SU-DHL-6 (cell line): ENCODE measurements around the gene ACD.
A peak's percentile ranks its signal among the peaks of the same experiment; 100 is the strongest.

Experiments used
- H2AFZ ChIP-seq: fragments of 200-600 bp; sonication (generic); 2 replicates; pipeline ENCODE4 v1.6.1; 2014; ENCODE audit warnings: low read depth, mild to moderate bottlenecking, moderate library complexity, mixed read lengths, antibody characterized with exemption, low read length; ENCODE audit not compliant: severe bottlenecking
- H3F3A ChIP-seq: fragments of 200-600 bp; shearing (Covaris generic); 2 replicates; pipeline ENCODE4 v1.6.0; 2016; ENCODE audit warnings: antibody characterized with exemption, mild to moderate bottlenecking; ENCODE audit not compliant: insufficient read depth
- H3K27ac ChIP-seq: fragments of 200-600 bp; sonication (generic); 2 replicates; pipeline ENCODE4 v1.5.1; 2016; ENCODE audit warnings: low read depth, mild to moderate bottlenecking, low read length, moderate library complexity, mixed read lengths
- H3K27me3 ChIP-seq: fragments of 200-600 bp; sonication (generic), shearing (Covaris generic); 2 replicates; pipeline ENCODE4 v1.6.0; 2014; ENCODE audit warnings: mild to moderate bottlenecking, low read length
- H3K36me3 ChIP-seq: fragments of 200-600 bp; sonication (generic); 2 replicates; pipeline ENCODE4 v1.6.1; 2014; ENCODE audit warnings: mild to moderate bottlenecking, low read length, mixed read lengths
- H3K4me2 ChIP-seq: fragments of 300-600, 200-600 bp; shearing (Covaris generic), sonication (generic); 2 replicates; pipeline ENCODE4 v1.6.0; 2014; ENCODE audit warnings: low read length, low read depth, mild to moderate bottlenecking; ENCODE audit not compliant: poor library complexity, severe bottlenecking
- H3K4me3 ChIP-seq: fragments of 200-600 bp; sonication (generic); 2 replicates; pipeline ENCODE4 v1.5.1; 2014; ENCODE audit warnings: antibody characterized with exemption, low read length, mild to moderate bottlenecking, mixed read lengths; ENCODE audit not compliant: insufficient read depth, poor library complexity, severe bottlenecking
- H3K79me2 ChIP-seq: fragments of 200-600 bp; sonication (generic); 2 replicates; pipeline ENCODE4 v1.6.1; 2014; ENCODE audit warnings: mild to moderate bottlenecking, low read length, moderate library complexity; ENCODE audit not compliant: insufficient read depth
- H3K9ac ChIP-seq: fragments of 200-600 bp; sonication (generic); 2 replicates; pipeline ENCODE4 v1.7.0; 2014; ENCODE audit warnings: mild to moderate bottlenecking, low read length
- H3K9me2 ChIP-seq: fragments of 200-600 bp; sonication (generic); replicated peaks from 2 replicates; pipeline ENCODE4 v1.6.1; 2014; ENCODE audit warnings: low read length; ENCODE audit not compliant: insufficient read depth
- H3K9me3 ChIP-seq: fragments of 200-600 bp; sonication (generic); 2 replicates; pipeline ENCODE4 v1.6.1; 2014; ENCODE audit warnings: low read length, mixed read lengths; ENCODE audit not compliant: insufficient read depth
- H4K20me1 ChIP-seq: fragments of 200-600 bp; sonication (generic); 2 replicates; pipeline ENCODE4 v1.6.1; 2014; ENCODE audit warnings: low read depth, mild to moderate bottlenecking, antibody characterized with exemption, low read length, moderate library complexity, mixed read lengths
- EZH2phosphoT487 ChIP-seq: fragments of 200-600 bp; sonication (generic), shearing (Covaris generic); conservative IDR thresholded peaks from 2 replicates; pipeline ENCODE4 v1.6.1; 2018; ENCODE audit warnings: mild to moderate bottlenecking, antibody characterized with exemption, low read length, moderate library complexity, mixed read lengths
- TF ChIP-seq, protein P1 (sequence below): fragments of 200-600 bp; sonication (generic); IDR thresholded peaks from one replicate; pipeline ENCODE4 v1.5.1; 2017; ENCODE audit warnings: antibody characterized with exemption, mild to moderate bottlenecking, low read length, moderate library complexity; ENCODE audit not compliant: insufficient read depth, poor library complexity, severe bottlenecking

Gene ACD

DNA sequence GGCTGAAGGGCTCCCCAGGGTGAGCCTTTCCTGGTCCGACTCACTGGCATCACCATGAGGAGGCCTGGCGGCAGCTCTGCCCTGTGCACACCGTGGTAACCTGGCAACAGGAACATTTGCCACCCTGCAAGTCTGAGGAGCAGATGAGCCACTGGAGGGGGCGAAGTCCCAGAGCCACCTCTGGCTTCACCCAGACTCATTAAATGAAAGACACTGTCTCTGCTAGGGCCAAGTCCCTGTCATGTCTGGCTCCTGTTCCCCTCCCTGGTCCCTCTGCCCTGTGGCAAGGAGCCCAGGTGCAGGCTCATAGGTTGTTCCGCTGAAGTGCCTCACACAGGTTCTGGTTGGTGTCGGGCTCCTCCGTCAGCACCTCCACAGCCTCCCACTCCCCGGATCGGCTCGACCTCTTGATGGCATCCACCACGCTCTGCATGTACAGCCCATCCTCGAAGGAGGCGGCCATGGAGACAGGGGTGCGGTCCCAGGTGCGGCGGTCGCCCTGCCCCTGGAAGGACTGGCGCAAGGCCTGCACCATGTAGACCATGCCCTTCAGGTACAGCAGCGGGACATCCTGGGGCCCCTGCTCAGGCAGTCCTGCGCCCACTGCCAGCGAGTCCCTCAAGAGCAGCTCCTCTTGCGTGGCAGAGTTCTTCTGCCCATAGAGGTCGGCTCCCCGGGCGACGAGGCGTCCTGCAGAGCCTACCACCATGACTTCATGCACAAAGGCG, 15.0 kb upstream of the ACD start:
- Histone ChIP-seq H3K27me3 (no peaks in the 10 kb centered on the region), H3K36me3 (no peaks in the 10 kb centered on the region), H3K4me3 (no peak overlapping the region), H4K20me1 (no peaks in the 10 kb centered on the region), H3K27ac (no peak overlapping the region), H3F3A (no peaks in the 10 kb centered on the region), H3K9me3 (no peaks in the 10 kb centered on the region), H3K9ac (no peak overlapping the region), H3K4me2 (no peak overlapping the region), H3K79me2 (no peaks in the 10 kb centered on the region), H2AFZ (no peak overlapping the region), H3K9me2 (no peaks in the 10 kb centered on the region)
- TF ChIP-seq, protein P1, sequence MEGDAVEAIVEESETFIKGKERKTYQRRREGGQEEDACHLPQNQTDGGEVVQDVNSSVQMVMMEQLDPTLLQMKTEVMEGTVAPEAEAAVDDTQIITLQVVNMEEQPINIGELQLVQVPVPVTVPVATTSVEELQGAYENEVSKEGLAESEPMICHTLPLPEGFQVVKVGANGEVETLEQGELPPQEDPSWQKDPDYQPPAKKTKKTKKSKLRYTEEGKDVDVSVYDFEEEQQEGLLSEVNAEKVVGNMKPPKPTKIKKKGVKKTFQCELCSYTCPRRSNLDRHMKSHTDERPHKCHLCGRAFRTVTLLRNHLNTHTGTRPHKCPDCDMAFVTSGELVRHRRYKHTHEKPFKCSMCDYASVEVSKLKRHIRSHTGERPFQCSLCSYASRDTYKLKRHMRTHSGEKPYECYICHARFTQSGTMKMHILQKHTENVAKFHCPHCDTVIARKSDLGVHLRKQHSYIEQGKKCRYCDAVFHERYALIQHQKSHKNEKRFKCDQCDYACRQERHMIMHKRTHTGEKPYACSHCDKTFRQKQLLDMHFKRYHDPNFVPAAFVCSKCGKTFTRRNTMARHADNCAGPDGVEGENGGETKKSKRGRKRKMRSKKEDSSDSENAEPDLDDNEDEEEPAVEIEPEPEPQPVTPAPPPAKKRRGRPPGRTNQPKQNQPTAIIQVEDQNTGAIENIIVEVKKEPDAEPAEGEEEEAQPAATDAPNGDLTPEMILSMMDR, result no peak
- TF ChIP-seq EZH2phosphoT487, result no peak

DNA sequence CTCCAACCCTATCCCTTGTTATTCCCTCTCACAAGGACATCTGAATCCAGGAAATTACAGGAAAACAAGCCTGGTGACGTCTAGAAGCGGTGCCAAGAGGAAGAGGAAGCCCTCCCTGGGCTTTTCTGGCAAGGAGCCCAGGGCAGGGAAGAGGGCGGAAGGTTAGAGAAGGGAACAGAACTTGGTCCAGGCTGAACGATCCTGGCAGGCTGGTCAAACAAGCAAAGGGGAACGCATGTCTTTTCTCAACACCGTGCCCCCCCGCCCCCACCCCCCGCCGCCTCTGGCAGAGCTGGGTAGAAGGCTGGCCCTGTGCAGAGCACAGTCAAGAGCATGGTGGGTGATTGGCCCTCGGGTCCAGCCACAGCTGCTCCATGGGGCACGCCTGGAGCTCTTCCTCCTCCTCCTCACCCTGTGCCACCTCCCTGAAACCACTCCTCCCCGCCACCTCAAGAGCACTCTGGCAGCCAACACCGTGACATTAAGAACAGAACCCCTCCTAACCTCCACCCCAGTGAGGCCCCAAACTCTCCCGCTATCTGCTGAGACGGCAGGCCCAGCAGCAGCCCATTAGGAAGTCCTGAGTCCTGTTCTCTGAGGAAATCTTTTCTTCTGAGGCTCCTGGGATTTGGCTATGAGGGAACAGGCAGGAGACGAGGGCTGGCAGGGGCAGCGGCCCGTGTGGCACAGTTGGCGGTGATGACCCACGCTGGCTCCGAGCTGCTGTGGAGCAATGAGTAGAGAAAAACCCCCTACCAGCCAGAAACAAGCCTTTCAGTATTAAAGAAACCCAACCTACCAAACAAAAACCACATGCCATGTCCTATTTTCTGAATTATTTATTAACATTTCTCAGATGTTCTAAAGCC, 13.9 kb upstream of the ACD start:
- H2AFZ ChIP-seq, result no peak overlapping the region
- no peaks in the 10 kb centered on the region for H4K20me1 ChIP-seq
- no peak overlapping the region for H3K4me2 ChIP-seq
- no peaks in the 10 kb centered on the region for H3K79me2 ChIP-seq
- no peaks in the 10 kb centered on the region for H3K36me3 ChIP-seq
- no peak overlapping the region for H3K9ac ChIP-seq
- no peak overlapping the region for H3K27ac ChIP-seq
- no peaks in the 10 kb centered on the region for H3K9me3 ChIP-seq
- H3K27me3 ChIP-seq, result no peaks in the 10 kb centered on the region
- no peak overlapping the region for H3K4me3 ChIP-seq
- H3F3A ChIP-seq, result no peaks in the 10 kb centered on the region
- H3K9me2 ChIP-seq, result no peaks in the 10 kb centered on the region
- TF ChIP-seq EZH2phosphoT487, result no peak
- TF ChIP-seq, protein P1, result no peak

DNA sequence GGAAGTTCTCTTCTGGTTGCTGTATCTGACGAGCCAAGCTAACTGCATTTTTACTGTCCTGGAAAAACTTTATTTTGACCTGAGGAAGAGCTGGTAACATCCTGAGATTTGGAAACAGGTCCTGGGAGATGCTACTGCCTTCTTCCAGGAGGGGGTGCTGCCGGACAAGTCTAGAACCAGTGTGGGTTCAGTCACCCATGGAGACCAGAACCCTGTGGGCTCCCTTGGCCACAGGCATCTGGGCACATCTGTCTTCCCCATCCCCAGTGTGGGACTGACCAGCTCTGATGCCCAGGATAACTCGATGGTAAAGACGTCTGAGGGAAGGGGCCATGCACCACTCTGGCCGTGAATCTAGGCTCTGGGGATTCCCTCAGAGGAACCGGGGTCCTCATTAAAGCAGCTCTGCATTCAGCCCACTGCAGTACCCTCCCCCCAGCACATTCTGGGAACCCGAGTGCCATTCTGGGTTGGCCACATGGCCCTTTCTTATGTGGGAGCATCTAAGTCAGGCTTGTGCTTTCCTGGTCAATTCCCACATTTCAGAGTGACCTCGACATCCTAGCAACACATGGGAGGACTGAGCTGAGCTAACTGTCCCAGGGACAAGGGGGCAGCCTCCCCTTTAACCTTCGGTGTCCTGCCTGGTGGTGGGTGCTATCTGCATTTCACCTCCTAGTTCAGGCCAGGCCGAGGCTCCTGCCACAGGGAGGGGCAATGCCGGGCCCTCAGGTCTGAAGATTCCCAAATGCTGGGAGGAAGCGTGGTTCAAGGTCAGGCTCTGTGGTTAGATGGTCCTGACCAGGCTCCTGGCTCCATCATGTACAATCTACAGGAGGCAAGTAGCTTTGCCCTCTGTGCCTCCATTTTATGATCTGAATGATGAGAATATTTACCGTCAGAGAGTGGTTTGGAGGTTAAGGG, 12.9 kb upstream of the ACD start:
- Histone ChIP-seq H4K20me1 (no peaks in the 10 kb centered on the region), H3K27me3 (no peaks in the 10 kb centered on the region), H3K9me2 (no peaks in the 10 kb centered on the region), H3K9ac (no peak overlapping the region), H3K9me3 (no peaks in the 10 kb centered on the region), H3K36me3 (no peaks in the 10 kb centered on the region), H3F3A (peaks cover 3% of the 10 kb centered on the region; the same call in 1 of the 2 replicates), H2AFZ (no peak overlapping the region), H3K4me3 (no peak overlapping the region), H3K27ac (no peak overlapping the region), H3K79me2 (no peaks in the 10 kb centered on the region), H3K4me2 (no peak overlapping the region)
- no peak for TF ChIP-seq EZH2phosphoT487
- TF ChIP-seq, protein P1, result peak; percentile 57
